ENCODE measurements around the gene ABI3BP.

ABI3BP gene

GRCh38 chr3:100984308-100984707 is 8.9 kb downstream of the ABI3BP start:
- DNase-seq (ENCODE audit: low spot score) = no peak

GRCh38 chr3:100982710-100983109 is 10.5 kb downstream of the ABI3BP start:
- DNase-seq (ENCODE audit: low spot score) = no peak

DNA sequence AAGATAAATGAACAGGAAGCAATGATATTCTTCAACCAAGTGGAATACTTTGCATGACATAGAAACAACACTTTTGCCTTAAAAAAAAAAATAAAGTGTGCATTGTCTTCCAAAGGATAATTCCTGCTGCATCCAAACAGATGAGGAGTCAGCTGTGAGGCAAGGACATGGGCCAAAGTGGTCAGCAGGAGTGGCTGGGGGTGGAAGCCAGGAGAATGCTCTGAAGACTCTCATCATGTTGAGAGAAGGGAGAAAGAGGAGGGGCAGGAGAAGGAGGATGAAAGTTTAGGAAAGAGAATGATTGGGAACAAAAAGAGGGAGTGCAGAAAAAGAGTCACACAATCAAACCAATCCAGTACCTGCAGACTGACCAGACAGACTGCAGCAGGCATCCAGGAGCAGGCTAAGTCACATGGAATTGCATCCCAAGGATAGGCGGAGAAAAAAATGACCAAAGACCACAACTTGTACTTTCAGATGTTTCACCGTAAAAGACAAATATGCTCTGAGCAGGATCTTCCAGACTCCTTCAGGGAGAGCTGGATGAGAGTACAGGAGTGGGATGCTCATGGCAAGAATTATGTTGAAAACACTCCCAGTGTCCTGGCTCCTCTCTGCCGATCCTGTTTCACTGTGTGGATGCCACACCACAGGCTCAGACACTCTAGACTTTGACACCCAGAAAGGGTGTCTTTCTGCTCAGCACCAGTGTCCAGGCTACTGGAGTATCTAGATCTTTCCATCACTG is 11.9 kb downstream of the ABI3BP start:
- no peak for DNase-seq (ENCODE audit: low spot score)

DNA sequence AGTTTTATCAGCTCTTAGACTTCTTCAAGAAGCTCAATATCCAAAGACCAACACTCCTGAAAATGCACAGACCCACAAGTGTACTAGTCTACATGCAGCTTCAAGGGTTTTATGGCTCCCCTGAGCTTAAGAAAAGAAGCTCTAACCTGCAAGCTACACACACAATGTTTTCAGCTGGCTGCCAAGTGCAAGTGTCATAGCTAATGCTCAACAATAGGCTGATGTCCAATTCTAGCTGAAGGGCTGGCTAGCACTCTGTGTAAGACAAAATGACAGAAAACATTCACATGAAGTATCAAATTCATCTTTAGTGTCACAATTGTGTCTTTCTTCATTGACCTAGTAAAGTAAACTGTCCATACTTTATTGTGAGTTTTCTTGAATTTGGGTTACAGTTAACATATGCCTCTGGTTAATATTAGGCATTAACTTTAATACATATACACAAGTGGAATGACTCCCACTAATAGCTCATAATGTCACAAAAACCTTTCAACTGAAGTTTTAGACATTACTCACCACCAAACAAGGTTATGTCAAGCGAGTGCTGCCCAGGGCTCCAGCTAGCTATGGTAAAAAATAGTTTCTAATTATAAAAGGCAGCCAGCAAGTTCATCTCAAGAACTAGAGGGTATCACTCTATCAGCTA is 15.1 kb downstream of the ABI3BP start:
- no peak for DNase-seq (ENCODE audit: low spot score)

- DNase-seq (ENCODE audit: low spot score) = no peak
Observed at GRCh38 chr3:100976611-100977010, 16.6 kb downstream of the ABI3BP start.

GRCh38 chr3:100975714-100976113 is 17.5 kb downstream of the ABI3BP start:
- DNase-seq (ENCODE audit: low spot score) = no peak

DNA sequence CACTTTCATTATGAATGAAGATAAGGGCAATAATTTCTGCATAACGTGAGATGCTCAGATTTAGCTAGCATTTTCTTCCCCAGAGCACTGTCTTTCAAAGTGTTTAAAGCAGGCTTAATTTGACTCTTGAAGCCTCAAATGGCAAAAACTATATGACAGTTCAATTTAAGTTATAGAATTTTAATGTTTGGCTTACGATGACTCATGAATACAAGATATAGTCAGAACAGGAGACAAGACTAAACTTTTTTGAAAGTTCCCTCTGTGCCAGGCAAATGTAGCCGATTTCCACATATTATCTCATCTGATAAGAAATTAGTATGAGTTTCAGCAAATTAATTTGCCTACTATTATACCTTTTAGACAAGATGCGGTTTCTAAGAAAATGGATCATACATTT is 19.6 kb downstream of the ABI3BP start:
- DNase-seq (ENCODE audit: low spot score) = no peak

DNA sequence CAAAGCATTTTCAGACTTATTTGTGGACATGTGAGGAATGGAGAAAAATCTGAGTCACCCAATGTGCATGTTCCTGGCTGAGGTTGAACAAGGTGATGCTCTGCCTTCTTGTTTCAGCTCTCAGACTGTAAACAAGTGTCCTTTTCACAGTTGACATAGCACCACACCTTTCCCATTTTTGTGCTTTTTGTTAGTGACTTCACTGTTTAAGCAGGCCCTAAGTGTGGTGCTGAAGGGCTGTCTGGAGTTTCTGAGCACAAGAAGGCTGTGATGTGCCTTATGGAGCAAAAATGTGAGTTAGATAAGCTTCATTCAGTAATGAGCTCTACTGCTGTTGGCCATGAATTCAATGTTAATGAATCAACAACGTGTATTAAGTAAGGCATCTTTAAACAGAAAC is 20.4 kb downstream of the ABI3BP start:
- no peak for DNase-seq (ENCODE audit: low spot score)

DNA sequence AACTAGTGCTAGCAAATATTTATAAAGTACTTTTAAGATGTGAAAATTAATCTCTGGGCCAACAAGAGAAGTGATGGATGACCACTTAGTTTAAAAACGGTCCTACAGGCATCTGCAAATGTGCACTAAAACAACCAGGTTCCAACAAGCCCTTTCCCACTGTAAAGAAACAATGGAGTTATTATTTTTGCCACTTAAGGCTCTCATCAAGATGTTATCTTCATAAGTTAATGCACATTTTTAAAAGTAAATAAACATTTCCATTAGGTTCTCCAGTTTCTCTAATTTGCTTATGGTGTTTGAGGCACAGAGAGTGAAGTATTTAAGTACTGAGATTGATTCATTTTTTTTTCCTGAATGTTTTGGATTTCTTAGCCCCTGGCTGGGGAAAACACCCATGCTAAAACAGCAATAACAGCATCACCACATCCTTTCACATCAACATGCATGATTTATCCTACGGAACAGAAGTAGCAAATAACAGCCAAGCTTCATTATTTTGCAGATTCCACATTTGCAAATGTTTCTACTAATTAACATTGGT is 20.8 kb downstream of the ABI3BP start:
- no peak for DNase-seq (ENCODE audit: low spot score)

DNA sequence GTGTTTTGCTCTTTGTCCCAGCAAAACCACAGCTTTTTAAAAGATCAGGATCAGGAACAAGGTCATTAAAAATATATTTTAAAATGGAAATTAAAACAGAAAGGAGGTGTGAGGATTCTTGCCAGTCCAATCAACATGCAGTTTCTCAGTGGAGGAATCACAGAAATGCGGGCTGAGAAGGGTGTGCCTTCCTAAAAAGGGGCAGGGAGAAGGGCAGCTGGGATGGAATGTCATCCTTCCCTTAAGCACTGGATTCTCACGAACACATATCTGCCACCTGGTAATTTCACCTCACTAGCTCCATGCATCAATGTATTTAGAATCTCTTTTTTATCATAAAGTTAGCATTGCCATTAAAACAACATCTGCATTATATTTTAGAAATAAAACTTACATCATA is 21.4 kb downstream of the ABI3BP start:
- DNase-seq (ENCODE audit: low spot score) = no peak

DNA sequence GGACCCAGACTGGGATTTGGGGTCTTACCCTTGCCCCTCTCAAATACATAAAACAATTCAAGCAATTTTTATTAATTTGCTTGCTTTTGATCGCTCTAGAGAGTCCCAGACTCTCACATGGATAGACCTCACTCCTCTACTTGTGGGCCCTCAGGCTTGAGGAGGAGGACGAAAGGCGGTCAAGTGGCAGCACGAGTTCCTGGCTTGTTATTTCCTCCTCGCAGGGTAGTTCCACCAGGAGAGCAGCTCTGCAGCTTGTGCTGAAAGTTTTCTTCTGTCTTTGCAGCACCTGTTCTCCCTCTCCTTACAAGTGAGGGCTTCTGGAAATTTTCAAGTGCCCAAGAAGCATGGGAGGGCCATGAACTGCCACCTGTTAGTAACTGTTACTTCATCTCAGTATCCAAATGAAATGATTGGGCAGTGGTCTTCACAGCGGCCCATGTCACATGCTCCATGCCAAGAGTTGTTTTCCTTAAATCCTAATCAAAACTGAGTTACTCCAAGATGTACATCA is 22.7 kb downstream of the ABI3BP start:
- no peak for DNase-seq (ENCODE audit: low spot score)

GRCh38 chr3:100968932-100969906 is 24.0 kb downstream of the ABI3BP start:
- no peak for DNase-seq (ENCODE audit: low spot score)

DNA sequence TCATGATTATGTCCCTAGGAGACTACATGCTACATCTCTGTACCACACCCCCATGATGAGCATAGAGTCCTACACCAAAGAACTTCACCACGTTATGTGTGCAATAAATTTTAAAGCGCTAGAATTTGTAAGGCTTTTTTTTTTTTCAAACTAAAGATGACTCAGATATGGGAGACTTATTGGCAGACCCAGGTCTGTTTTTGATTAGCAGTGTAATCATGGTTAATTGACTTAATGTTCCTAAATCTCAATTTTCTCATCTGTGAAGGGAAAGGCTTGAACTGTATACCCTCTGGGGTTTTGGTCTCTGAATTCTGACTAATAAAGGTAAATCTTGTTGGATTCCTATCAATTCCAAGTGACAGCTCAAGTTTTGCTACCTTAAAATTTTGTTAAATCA is 26.4 kb downstream of the ABI3BP start:
- DNase-seq (ENCODE audit: low spot score) = no peak

DNA sequence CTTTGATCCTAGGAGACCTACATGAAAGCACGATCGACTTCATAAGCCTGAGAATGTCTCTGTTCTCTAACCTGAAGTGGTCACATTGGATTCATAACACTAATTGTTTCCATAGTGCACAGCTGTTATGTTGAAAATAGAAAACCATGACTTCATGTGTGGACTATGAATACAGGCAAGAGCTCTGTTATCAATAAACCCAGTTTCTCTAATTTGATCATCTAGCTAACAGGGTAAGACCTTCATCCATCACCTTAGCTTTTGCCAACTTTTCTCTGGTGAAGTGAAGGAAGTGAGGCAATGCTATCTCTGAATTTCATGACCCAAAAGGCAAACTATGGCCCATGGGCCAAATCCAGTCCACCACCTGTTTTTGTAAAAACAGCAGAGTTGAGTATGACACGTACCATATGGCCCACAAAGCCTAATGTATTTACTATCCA is 27.2 kb downstream of the ABI3BP start:
- no peak for DNase-seq (ENCODE audit: low spot score)

- no peak for DNase-seq (ENCODE audit: low spot score)
Observed at GRCh38 chr3:100963041-100963440, 30.2 kb downstream of the ABI3BP start.

- peak; percentile 13 for DNase-seq (ENCODE audit: low spot score)
Observed at GRCh38 chr3:100957261-100957986, 35.8 kb downstream of the ABI3BP start.

DNA sequence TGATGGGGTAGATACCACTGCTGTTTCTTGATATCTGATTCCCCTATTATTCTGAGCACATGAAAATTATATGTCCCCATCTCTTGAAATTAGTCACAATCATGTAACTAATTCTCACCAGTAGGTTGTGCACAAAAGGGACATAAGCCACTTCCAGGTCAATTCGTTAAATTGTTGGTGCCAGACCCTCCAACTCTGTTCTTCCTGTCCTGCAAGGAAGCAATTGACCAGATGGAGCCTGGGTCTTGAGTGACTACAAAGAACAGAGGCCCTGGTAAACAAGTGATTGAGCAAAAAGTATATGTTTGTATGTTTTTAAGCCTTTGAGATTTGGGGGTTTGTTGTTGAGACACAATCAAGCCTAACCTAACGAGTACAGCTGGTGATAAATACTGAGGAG is 36.9 kb downstream of the ABI3BP start:
- DNase-seq (ENCODE audit: low spot score) = no peak

GRCh38 chr3:100954990-100955389 is 38.2 kb downstream of the ABI3BP start:
- peak; percentile 70 for DNase-seq (ENCODE audit: low spot score)

GRCh38 chr3:100954199-100954935 is 38.9 kb downstream of the ABI3BP start:
- no peak for DNase-seq (ENCODE audit: low spot score)

- DNase-seq (ENCODE audit: low spot score) = no peak
Observed at GRCh38 chr3:100953103-100953502, 40.1 kb downstream of the ABI3BP start.

DNA sequence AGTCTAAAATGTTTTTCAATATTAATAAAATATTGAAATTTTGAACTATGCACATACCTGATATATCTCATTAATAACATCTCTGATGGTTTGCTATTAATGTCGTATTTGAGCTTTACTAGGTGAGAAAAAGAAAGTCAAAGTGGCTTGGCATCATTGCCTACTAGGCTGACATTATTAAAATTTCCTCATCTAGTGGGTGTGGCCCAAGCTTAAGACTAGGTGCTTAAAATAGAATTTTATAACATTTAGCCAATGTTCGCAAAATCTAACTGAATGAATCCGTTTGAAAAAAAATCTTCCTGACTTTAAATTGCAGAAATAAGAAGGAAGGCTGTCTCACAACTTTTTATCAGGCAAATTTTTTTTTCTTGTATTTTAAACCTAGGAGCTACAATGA is 46.1 kb downstream of the ABI3BP start:
- DNase-seq (ENCODE audit: low spot score) = no peak

Data from hepatic stellate cell (primary cell).